Measurements from ENCODE around the gene CYP3A5.
"Not testable (repeated sequence)": the region's sequence is repeated elsewhere in the genome, so short reads cannot be mapped to it uniquely, and the experiment has no call there.

The CYP3A5 gene

GRCh38 chr7:99679400-99680191 is at the start of gene CYP3A5:
Gene CYP3A5, minus strand, starts transcription at chr7:99679996. Its CDS starts 100 bp downstream, at chr7:99679896.
- DNase-seq (ENCODE audit: low spot score) = no peak

GRCh38 chr7:99728615-99729014 is 48.8 kb upstream of the CYP3A5 start:
- no peak for DNase-seq (ENCODE audit: low spot score)

- DNase-seq (ENCODE audit: low spot score) = not testable (repeated sequence)
Observed at GRCh38 chr7:99723201-99723600, 43.4 kb upstream of the CYP3A5 start.

- DNase-seq (ENCODE audit: low spot score) = no peak
Observed at GRCh38 chr7:99720800-99721595, 41.2 kb upstream of the CYP3A5 start.

GRCh38 chr7:99719996-99720769 is 40.4 kb upstream of the CYP3A5 start:
- DNase-seq (ENCODE audit: low spot score) = no peak

- DNase-seq (ENCODE audit: low spot score) = no peak
Observed at GRCh38 chr7:99713995-99714570, 34.3 kb upstream of the CYP3A5 start.

- no peak for DNase-seq (ENCODE audit: low spot score)
Observed at GRCh38 chr7:99709838-99710578, 30.2 kb upstream of the CYP3A5 start.

GRCh38 chr7:99709260-99709659 is 29.5 kb upstream of the CYP3A5 start:
- DNase-seq (ENCODE audit: low spot score) = no peak

GRCh38 chr7:99707096-99707495 is 27.3 kb upstream of the CYP3A5 start:
- no peak for DNase-seq (ENCODE audit: low spot score)

- DNase-seq (ENCODE audit: low spot score) = no peak
Observed at GRCh38 chr7:99699946-99700345, 20.1 kb upstream of the CYP3A5 start.

GRCh38 chr7:99698867-99699730 is 19.3 kb upstream of the CYP3A5 start:
- not testable (repeated sequence) for DNase-seq (ENCODE audit: low spot score)

GRCh38 chr7:99694912-99695304 is 15.1 kb upstream of the CYP3A5 start:
- no peak for DNase-seq (ENCODE audit: low spot score)

GRCh38 chr7:99694201-99694911 is 14.6 kb upstream of the CYP3A5 start:
- no peak for DNase-seq (ENCODE audit: low spot score)

GRCh38 chr7:99693427-99694200 is 13.8 kb upstream of the CYP3A5 start:
- DNase-seq (ENCODE audit: low spot score) = peak; percentile 57

GRCh38 chr7:99693100-99693426 is 13.3 kb upstream of the CYP3A5 start:
- DNase-seq (ENCODE audit: low spot score) = no peak

GRCh38 chr7:99692563-99692962 is 12.8 kb upstream of the CYP3A5 start:
- not testable (repeated sequence) for DNase-seq (ENCODE audit: low spot score)

- not testable (repeated sequence) for DNase-seq (ENCODE audit: low spot score)
Observed at GRCh38 chr7:99691658-99692057, 11.9 kb upstream of the CYP3A5 start.

- not testable (repeated sequence) for DNase-seq (ENCODE audit: low spot score)
Observed at GRCh38 chr7:99690918-99691317, 11.1 kb upstream of the CYP3A5 start.
